IMR-90 (cell line): Measurements from ENCODE around the gene TPPP. TPM values are rescaled to one million over a fixed set of nuclear protein-coding genes. Genes with fewer than 3 reads are reported as not detected.

Experiments used
- ATAC-seq: fragments of 200-7000 bp; cut with Tn5 transposase; 2 replicates; pipeline ENCODE4 v1.9.1; 2020; ENCODE audit warnings: low read depth, mild to moderate bottlenecking, moderate library complexity
- BruUV-seq: library from RNA; stranded (reverse); fragments of 400-500 nt; replicated peaks from 2 replicates; lab custom pipeline; 2021; lab: Mats Ljungman, UMichigan
- CTCF ChIA-PET: fragments of 300-600 bp; formaldehyde crosslinking; extraction: SDS; loops from one replicate; lab custom pipeline; 2021; ENCODE audit warnings: antibody characterized with exemption; lab: Yijun Ruan, JAX
- POLR2A ChIA-PET: fragments of 300-600 bp; sonication (Branson Sonifier 250); formaldehyde crosslinking; loops from one replicate; lab custom pipeline; 2022; ENCODE audit warnings: antibody characterized with exemption; ENCODE audit not compliant: unreplicated experiment; lab: Charles Lee
- DNase-seq: peaks from one replicate; pipeline ENCODE4 v3.0.0; 2013
- H2AFZ ChIP-seq: replicated peaks from 2 replicates; pipeline ENCODE3; 2013; ENCODE audit warnings: low read length, mild to moderate bottlenecking; ENCODE audit not compliant: poor library complexity
- H2AK5ac ChIP-seq: 2 replicates; pipeline ENCODE4 v1.6.1; 2013; ENCODE audit warnings: low read depth, low read length, inconsistent platforms
- H2AK9ac ChIP-seq: replicated peaks from 2 replicates; pipeline ENCODE3; 2013; ENCODE audit warnings: mild to moderate bottlenecking, low read depth, low read length, moderate library complexity; ENCODE audit not compliant: poor library complexity
- H2BK120ac ChIP-seq: 2 replicates; pipeline ENCODE4 v1.6.1; 2013; ENCODE audit warnings: low read depth, low read length, inconsistent platforms
- H2BK15ac ChIP-seq: 3 replicates; pipeline ENCODE4 v1.6.1; 2013; ENCODE audit warnings: low read depth, low read length, inconsistent platforms
- H2BK20ac ChIP-seq: 2 replicates; pipeline ENCODE4 v1.6.1; 2013; ENCODE audit warnings: low read depth, mild to moderate bottlenecking, inconsistent platforms, low read length, moderate library complexity
- H2BK5ac ChIP-seq: 2 replicates; pipeline ENCODE4 v1.6.1; 2013; ENCODE audit warnings: mild to moderate bottlenecking, low read depth, low read length, inconsistent platforms; ENCODE audit not compliant: poor library complexity, severe bottlenecking
- H3K14ac ChIP-seq: replicated peaks from 2 replicates; pipeline ENCODE4 v1.6.1; 2013; ENCODE audit warnings: low read depth, low read length, inconsistent platforms
- H3K18ac ChIP-seq: 2 replicates; pipeline ENCODE4 v1.6.1; 2013; ENCODE audit warnings: low read depth, low read length, control low read depth
- H3K23ac ChIP-seq: 2 replicates; pipeline ENCODE4 v1.6.1; 2013; ENCODE audit warnings: low read depth, low read length, inconsistent platforms
- H3K27ac ChIP-seq: 2 replicates; pipeline ENCODE4 v1.5.1; 2013; ENCODE audit warnings: mild to moderate bottlenecking, control low read depth, low read length; ENCODE audit not compliant: insufficient read depth
- H3K27me3 ChIP-seq: 2 replicates; pipeline ENCODE4 v1.6.1; 2013; ENCODE audit warnings: low read length; ENCODE audit not compliant: control insufficient read depth, insufficient read depth
- H3K36me3 ChIP-seq: 2 replicates; pipeline ENCODE4 v1.6.1; 2013; ENCODE audit warnings: low read length, mixed read lengths; ENCODE audit not compliant: control insufficient read depth, insufficient read depth
- H3K4ac ChIP-seq: 2 replicates; pipeline ENCODE4 v1.6.1; 2013; ENCODE audit warnings: low read depth, low read length, inconsistent platforms
- H3K4me1 ChIP-seq: 2 replicates; pipeline ENCODE4 v1.6.1; 2013; ENCODE audit warnings: low read length, mixed read lengths; ENCODE audit not compliant: control insufficient read depth, insufficient read depth
- H3K4me2 ChIP-seq: 2 replicates; pipeline ENCODE4 v1.6.1; 2013; ENCODE audit warnings: low read depth, mild to moderate bottlenecking, control low read depth, low read length, moderate library complexity
- H3K4me3 ChIP-seq: 2 replicates; pipeline ENCODE4 v1.5.1; 2013; ENCODE audit warnings: low read depth, mild to moderate bottlenecking, control low read depth, low read length, moderate library complexity; ENCODE audit not compliant: insufficient read depth
- H3K56ac ChIP-seq: 2 replicates; pipeline ENCODE4 v1.6.1; 2013; ENCODE audit warnings: low read length, inconsistent platforms; ENCODE audit not compliant: insufficient read depth; ENCODE audit errors: extremely low read depth
- H3K79me1 ChIP-seq, 2 experiments: 2 replicates each; pipeline ENCODE4 v1.6.1; 2013; ENCODE audit warnings: low read length in 2 of 2, inconsistent platforms in 1 of 2, low read depth in 1 of 2
- H3K9ac ChIP-seq: 2 replicates; pipeline ENCODE4 v1.6.1; 2013; ENCODE audit warnings: low read depth, low read length, control low read depth
- H3K9me1 ChIP-seq: 2 replicates; pipeline ENCODE4 v1.6.1; 2013; ENCODE audit warnings: low read length, inconsistent platforms; ENCODE audit not compliant: insufficient read depth
- H3K9me3 ChIP-seq: 2 replicates; pipeline ENCODE4 v1.6.1; 2013; ENCODE audit warnings: low read length; ENCODE audit not compliant: control insufficient read depth, insufficient read depth
- H4K20me1 ChIP-seq: 2 replicates; pipeline ENCODE4 v1.6.1; 2013; ENCODE audit warnings: low read length, inconsistent platforms; ENCODE audit not compliant: insufficient read depth
- H4K5ac ChIP-seq: 2 replicates; pipeline ENCODE4 v1.6.1; 2013; ENCODE audit warnings: mild to moderate bottlenecking, low read depth, low read length, control low read depth
- H4K8ac ChIP-seq, 2 experiments: 2 replicates each; pipeline ENCODE4 v1.6.1; 2013; ENCODE audit warnings: low read depth in 2 of 2, low read length in 2 of 2, control low read depth in 1 of 2, inconsistent platforms in 1 of 2
- H4K91ac ChIP-seq: 2 replicates; pipeline ENCODE4 v1.6.1; 2013; ENCODE audit warnings: low read depth, low read length, inconsistent platforms; ENCODE audit not compliant: insufficient read depth
- BHLHE40 ChIP-seq: fragments of 150-350 bp; IDR thresholded peaks from 2 replicates; pipeline ENCODE4 v1.6.1; 2016; ENCODE audit warnings: mild to moderate bottlenecking, low read depth, low read length
- CHD1 ChIP-seq: IDR thresholded peaks from 2 replicates; pipeline ENCODE4 v1.6.1; 2012; ENCODE audit warnings: low read depth, low read length, improper control_type of control experiment
- ELK1 ChIP-seq: fragments of 150-350 bp; IDR thresholded peaks from 2 replicates; pipeline ENCODE4 v1.6.1; 2016; ENCODE audit warnings: low read depth, mild to moderate bottlenecking, low read length, moderate library complexity, borderline replicate concordance
- FOS ChIP-seq: fragments of 150-350 bp; IDR thresholded peaks from 2 replicates; pipeline ENCODE4 v1.6.1; 2016; ENCODE audit warnings: low read depth, low read length
- MAFK ChIP-seq: IDR thresholded peaks from 2 replicates; pipeline ENCODE4 v1.6.1; 2012; ENCODE audit warnings: low read depth, low read length, improper control_type of control experiment
- RFX5 ChIP-seq: IDR thresholded peaks from 2 replicates; pipeline ENCODE4 v1.8.0; 2012; ENCODE audit warnings: low read depth, mild to moderate bottlenecking, low read length, moderate library complexity
- WGBS, 2 experiments: methylation state at CpG; one replicate each; pipeline versions ENCODE4 v1.1.5 to v1.1.7; 2013; ENCODE audit warnings: missing lambda C conversion rate in 2 of 2; ENCODE audit not compliant: insufficient read length in 1 of 2; ENCODE audit errors: extremely low coverage in 2 of 2; 5-methylcytosine and 5-hydroxymethylcytosine counted together
- dilution Hi-C: fragments of 300-500 bp; cut with HindIII; formaldehyde crosslinking; loops from one replicate; pipeline ENCODE4 v1.14.3; 2018; ENCODE audit warnings: low sequenced_read_pairs; ENCODE audit not compliant: unreplicated experiment
- in situ Hi-C: fragments of 300-500 bp; cut with MboI; formaldehyde crosslinking; loops from 3 replicates; pipeline ENCODE4 v1.14.3; 2019; ENCODE audit warnings: low sequenced_read_pairs, inconsistent platforms, mixed read lengths
- intact Hi-C: fragments of 100-400 bp; cut with micrococcal nuclease; formaldehyde crosslinking; loops from 2 replicates; pipeline ENCODE4 v1.10.0; 2022
- polyA plus RNA-seq, 3 experiments: library from polyadenylated mRNA; depleted of rRNA; stranded (reverse); fragments of >200 nt; gene quantifications; 2 replicates each; pipeline ENCODE4 v1.2.3, GENCODE V29; 2012; ENCODE audit warnings: low replicate concordance in 1 of 3
- total RNA-seq: library from RNA; depleted of rRNA; stranded (reverse); fragments of >200 nt; gene quantifications from 2 replicates; pipeline ENCODE4 v1.2.3, GENCODE V29; 2012

The TPPP gene
- total and polyA plus RNA-seq, 2 of the 4 experiments (the other 2 are of a cell fraction): under 0.01 to 0.07 TPM

- WGBS, 2 experiments: no CpG with 5 or more reads among the region's 13 CpGs
- H3K79me1 ChIP-seq: peaks cover 23 to 26% of the 10 kb centered on the region in 2 experiments
Measured at GRCh38 chr5:616484-617039, 76.6 kb downstream of the TPPP start.

More at GRCh38 chr5:616484-617039, 76.6 kb downstream of the TPPP start:
- no peak overlapping the region for H3K56ac ChIP-seq
- no peak overlapping the region for H3K4ac ChIP-seq
- CTCF ChIA-PET: no interaction called here
- POLR2A ChIA-PET: no interaction called here
- in situ Hi-C loops: no loop called here
- H3K4me3 ChIP-seq: no peak overlapping the region
- H3K9me3 ChIP-seq: no peaks in the 10 kb centered on the region
- no peak overlapping the region for H2BK120ac ChIP-seq
- no peak overlapping the region for H3K14ac ChIP-seq
- no peak overlapping the region for H3K23ac ChIP-seq
- H4K5ac ChIP-seq: no peak overlapping the region
- H3K4me1 ChIP-seq: no peaks in the 10 kb centered on the region
- no peak overlapping the region for H4K8ac ChIP-seq
- no peak overlapping the region for H3K27ac ChIP-seq
- DNase-seq: no peak
- H2AK5ac ChIP-seq: no peak overlapping the region
- H3K18ac ChIP-seq: no peak overlapping the region
- H2BK15ac ChIP-seq: no peak overlapping the region
- no peaks in the 10 kb centered on the region for H3K27me3 ChIP-seq
- no peaks in the 10 kb centered on the region for H4K20me1 ChIP-seq
- peaks cover 8% of the 10 kb centered on the region for H3K36me3 ChIP-seq
- dilution Hi-C loops: no loop called here
- ATAC-seq: no peak
- TF ChIP-seq BHLHE40 (no peak), CHD1 (no peak), MAFK (no peak), FOS (no peak), ELK1 (no peak), RFX5 (no peak)
- no peak overlapping the region for H4K91ac ChIP-seq
- intact Hi-C loops: loop anchor here (10.0 kb wide), 1 partner anchor 302 kb away; no protein-coding TSS in a partner anchor
- H2BK5ac ChIP-seq: no peak overlapping the region
- H3K9ac ChIP-seq: no peak overlapping the region
- no peak overlapping the region for H2AK9ac ChIP-seq
- H2AFZ ChIP-seq: no peak overlapping the region
- no peak overlapping the region for H3K4me2 ChIP-seq
- H3K9me1 ChIP-seq: no peaks in the 10 kb centered on the region; the same call in 1 of the 2 replicates
- H2BK20ac ChIP-seq: no peak overlapping the region
- BruUV-seq: no TSS peak
